ENCODE data around the gene PANX2. TPM values are rescaled to one million over a fixed set of nuclear protein-coding genes. Genes with fewer than 3 reads are reported as not detected.
"Not testable (repeated sequence)": the region's sequence is repeated elsewhere in the genome, so short reads cannot be mapped to it uniquely, and the experiment has no call there.

The PANX2 gene
- polyA plus RNA-seq, 1 donor, result 0.18 TPM

GRCh38 chr22:50147258-50148165 is 23.0 kb upstream of the PANX2 start:
- not testable (repeated sequence) for DNase-seq (ENCODE audit: low read depth)

GRCh38 chr22:50148166-50148500 is 22.4 kb upstream of the PANX2 start:
- DNase-seq (ENCODE audit: low read depth), result no peak

- DNase-seq (ENCODE audit: low read depth), result no peak
Measured at GRCh38 chr22:50148991-50149721, 21.4 kb upstream of the PANX2 start.

GRCh38 chr22:50150161-50151129 is 20.1 kb upstream of the PANX2 start:
- DNase-seq (ENCODE audit: low read depth), result no peak

- DNase-seq (ENCODE audit: low read depth), result no peak
Measured at GRCh38 chr22:50151571-50152537, 18.7 kb upstream of the PANX2 start.

- no peak for DNase-seq (ENCODE audit: low read depth)
Measured at GRCh38 chr22:50153056-50153755, 17.3 kb upstream of the PANX2 start.

GRCh38 chr22:50153756-50154140 is 16.8 kb upstream of the PANX2 start:
- DNase-seq (ENCODE audit: low read depth), result no peak

GRCh38 chr22:50157709-50158375 is 12.7 kb upstream of the PANX2 start:
- DNase-seq (ENCODE audit: low read depth), result no peak

- DNase-seq (ENCODE audit: low read depth), result no peak
Measured at GRCh38 chr22:50160947-50161346, 9.6 kb upstream of the PANX2 start.

- DNase-seq (ENCODE audit: low read depth), result no peak
Measured at GRCh38 chr22:50161508-50162390, 8.8 kb upstream of the PANX2 start.

- no peak for DNase-seq (ENCODE audit: low read depth)
Measured at GRCh38 chr22:50162391-50162956, 8.1 kb upstream of the PANX2 start.

- DNase-seq (ENCODE audit: low read depth), result no peak
Measured at GRCh38 chr22:50165436-50166123, 5.0 kb upstream of the PANX2 start.

- no peak for DNase-seq (ENCODE audit: low read depth)
Measured at GRCh38 chr22:50167689-50168489, 2.6 kb upstream of the PANX2 start.

- not testable (repeated sequence) for DNase-seq (ENCODE audit: low read depth)
Measured at GRCh38 chr22:50168490-50169180, 1.9 kb upstream of the PANX2 start.

- DNase-seq (ENCODE audit: low read depth), result no peak
Measured at GRCh38 chr22:50169181-50169759, 1.3 kb upstream of the PANX2 start.

Measured in forelimb muscle (tissue), 1 donor.